OCI-LY1 (cell line): Measurements from ENCODE around the gene LMBR1.

Source experiments
- EZH2 ChIP-seq: fragments of 200-600 bp; sonication (generic), shearing (Covaris generic); IDR thresholded peaks from 2 replicates; pipeline ENCODE4 v1.8.0; 2017; ENCODE audit warnings: borderline replicate concordance, mixed run types, mild to moderate bottlenecking, antibody characterized with exemption, low read length, moderate library complexity, mixed read lengths
- TF ChIP-seq, protein P1 (sequence below): fragments of 200-600 bp; sonication (generic), shearing (Covaris generic); IDR thresholded peaks from 2 replicates; pipeline ENCODE4 v1.5.1; 2017; ENCODE audit warnings: mild to moderate bottlenecking, antibody characterized with exemption, low read length, moderate library complexity, mixed read lengths

DNA sequence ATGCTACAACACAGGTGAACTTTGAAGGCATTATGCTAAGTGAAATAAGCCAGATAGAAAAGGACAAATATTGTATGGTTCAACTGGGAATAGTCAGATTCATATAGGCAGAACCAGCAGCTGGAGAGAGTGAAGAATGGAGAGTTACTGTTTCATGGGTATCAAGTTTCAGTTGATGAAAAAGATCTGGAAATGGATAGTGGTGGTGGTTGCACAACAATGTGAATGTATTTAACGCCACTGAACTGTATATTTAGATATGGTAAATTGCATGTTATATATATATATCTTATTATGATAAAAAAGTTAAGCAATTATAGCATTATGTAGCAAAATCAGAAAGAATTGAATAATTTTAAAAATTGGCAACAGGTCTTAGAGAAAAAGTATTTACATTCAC lies 3.9 kb downstream of the LMBR1 start:
- TF ChIP-seq, protein P1, sequence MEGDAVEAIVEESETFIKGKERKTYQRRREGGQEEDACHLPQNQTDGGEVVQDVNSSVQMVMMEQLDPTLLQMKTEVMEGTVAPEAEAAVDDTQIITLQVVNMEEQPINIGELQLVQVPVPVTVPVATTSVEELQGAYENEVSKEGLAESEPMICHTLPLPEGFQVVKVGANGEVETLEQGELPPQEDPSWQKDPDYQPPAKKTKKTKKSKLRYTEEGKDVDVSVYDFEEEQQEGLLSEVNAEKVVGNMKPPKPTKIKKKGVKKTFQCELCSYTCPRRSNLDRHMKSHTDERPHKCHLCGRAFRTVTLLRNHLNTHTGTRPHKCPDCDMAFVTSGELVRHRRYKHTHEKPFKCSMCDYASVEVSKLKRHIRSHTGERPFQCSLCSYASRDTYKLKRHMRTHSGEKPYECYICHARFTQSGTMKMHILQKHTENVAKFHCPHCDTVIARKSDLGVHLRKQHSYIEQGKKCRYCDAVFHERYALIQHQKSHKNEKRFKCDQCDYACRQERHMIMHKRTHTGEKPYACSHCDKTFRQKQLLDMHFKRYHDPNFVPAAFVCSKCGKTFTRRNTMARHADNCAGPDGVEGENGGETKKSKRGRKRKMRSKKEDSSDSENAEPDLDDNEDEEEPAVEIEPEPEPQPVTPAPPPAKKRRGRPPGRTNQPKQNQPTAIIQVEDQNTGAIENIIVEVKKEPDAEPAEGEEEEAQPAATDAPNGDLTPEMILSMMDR, result no peak
- TF ChIP-seq EZH2, result no peak
